Epidermal melanocyte (primary cell): Measurements from ENCODE around the gene SHISA6.
"Not testable (repeated sequence)": the region's sequence is repeated elsewhere in the genome, so short reads cannot be mapped to it uniquely, and the experiment has no call there.

Source experiments
- DNase-seq: peaks from one replicate; pipeline ENCODE4 v3.0.0; 2011; ENCODE audit warnings: low spot score; ENCODE audit not compliant: insufficient read length

The SHISA6 gene

DNA sequence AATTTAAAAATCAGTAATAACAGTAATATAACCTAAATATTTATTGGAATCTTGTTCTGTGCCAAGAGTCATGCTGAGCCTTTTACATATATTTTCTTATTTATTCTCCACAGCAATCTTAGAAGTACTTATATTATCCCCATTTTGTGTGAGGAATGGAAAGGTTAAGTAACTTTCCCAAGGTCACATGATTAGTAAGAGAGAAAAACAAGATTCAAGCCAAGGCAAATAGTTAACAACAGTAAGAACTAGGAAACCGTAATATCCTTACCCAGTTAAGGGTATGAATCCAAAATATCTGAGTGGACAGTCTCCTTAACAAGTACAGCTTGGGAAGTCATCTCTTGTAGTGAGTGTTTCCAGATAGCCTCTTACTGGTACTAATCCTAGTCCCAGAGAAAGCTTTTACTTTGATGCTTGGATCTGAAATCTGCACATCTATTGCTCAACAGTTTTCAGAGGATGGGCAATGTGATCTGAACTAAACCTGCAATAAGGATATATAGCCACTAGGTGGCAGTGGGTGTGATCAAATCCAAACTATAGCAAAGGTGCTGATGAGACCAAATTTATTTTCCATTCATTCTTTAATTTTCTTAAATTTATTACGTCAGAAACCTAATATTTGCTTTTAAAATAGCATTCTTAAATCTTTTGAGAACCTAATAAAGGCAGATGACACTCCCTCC, 23.3 kb downstream of the SHISA6 start:
- DNase-seq = no peak

DNA sequence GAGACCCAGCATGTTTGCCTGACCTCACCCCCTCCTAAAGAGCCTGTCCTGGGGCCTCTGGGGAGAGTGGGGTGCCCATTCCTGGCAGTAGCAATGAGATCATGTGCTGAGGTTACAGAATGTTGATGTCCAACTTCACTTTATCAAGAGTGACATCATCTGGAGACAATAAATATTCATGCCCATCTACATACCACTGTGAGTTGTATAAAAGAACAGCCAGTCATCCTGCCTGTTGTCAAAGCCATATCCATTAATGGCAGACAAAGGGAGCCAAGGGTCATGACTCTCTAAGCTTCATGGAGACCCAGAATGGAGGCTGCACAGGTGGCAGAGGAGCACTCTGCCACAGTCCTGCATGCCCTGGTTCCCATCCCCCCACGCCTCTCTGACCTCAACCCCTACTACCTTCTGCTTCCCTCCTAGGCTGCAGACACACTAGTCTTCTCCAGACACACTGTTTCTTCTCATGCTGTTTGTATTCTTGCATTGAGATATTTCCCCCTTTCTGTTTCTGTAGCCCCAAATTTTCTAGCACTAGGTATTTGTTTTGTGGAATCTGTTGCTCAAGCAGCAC, 27.1 kb downstream of the SHISA6 start:
- DNase-seq = no peak

DNA sequence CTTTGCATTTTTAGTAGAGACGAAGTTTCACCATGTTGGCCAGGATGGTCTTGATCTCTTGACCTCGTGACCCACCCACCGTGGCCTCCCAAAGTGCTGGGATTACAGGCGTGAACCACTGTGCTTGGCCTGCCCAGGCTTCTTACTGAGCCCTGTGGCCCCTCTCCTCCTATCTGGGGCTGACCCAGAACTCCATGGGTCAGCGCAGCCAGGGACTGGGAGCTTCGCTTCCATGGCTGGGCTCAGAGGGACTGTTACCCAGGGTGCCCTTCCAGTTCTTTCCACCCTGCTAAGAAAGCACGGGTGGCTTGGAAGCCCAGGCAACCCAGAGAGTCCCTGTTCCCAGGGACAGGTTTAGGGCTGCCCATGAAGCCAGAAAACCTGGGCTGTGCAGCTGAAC, 28.2 kb downstream of the SHISA6 start:
- DNase-seq = no peak

DNA sequence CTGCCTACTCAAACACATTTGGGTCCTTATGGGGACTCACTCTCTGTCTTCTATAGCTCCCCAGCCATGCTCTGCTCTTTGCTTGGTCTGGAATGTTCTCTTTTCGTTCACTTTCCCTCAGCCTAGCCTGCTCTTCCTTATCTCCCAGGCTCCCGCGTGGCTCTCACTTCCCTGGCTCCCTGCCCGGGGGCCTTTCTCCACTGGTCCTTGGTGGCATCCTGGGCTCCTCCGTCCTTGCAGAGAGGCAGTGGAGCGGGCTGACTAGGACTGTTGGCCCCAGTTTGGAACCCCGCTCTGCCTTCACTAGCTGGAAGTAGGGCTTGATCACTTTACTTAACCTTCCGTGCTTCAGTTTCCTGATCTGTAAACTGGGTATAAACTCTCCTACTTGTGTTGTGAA, 31.2 kb downstream of the SHISA6 start:
- DNase-seq = no peak

DNA sequence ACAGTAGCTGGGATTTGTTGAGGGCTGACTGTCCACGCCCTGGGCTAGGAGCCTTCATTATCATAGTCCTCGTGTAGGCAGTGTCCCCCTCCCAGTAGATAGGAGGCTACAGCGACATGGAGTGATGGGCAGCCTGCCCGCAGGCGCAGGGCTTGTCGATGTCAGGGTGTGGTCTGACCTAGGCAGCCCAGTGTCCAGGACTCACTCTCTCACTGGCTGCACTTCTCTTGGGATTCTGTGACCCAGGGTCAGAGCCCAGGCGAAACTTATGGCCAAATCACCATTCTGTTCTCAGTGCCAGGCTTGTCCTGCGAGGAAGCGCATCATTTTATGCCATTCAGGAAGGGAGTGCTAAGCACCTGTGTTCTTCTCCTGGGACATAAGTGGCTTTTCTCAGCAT, 32.6 kb downstream of the SHISA6 start:
- no peak for DNase-seq

DNA sequence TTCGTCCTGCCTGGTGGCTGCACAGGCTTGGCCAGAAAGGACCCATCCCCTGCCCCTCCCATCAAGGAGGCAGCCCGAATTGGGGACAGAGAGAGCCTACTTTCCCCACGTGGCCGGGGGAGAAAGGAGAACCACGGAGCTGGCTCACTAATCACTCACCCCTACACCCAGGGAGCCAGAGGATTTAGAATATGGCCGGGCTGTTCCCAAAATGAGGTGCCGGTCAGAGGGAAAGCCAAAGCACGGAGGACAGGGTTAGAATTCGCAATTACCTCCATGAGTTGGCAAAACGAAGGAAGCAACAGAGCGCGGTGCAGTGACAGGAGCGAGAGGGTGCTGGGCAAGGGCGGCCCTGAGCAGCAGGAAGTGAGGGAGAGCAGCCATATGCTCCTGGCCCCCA, 33.1 kb downstream of the SHISA6 start:
- DNase-seq = no peak

DNA sequence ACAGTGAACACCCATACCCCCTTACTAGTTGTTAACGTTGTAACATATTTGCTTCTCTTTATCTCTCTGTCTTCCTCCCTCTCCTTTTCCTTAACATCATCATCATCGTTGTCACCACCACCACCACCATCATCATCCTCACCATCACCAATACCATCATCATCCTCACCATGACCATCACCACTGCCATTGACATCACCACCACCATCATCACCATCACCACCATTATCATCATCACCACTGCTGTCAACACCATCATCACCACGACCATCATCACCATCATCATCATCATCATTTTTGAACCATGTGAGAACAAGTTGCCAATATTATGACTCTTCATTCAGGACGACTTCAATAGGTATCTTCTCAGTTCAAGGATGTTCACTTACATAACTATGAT, 35.5 kb downstream of the SHISA6 start:
- DNase-seq = no peak

DNA sequence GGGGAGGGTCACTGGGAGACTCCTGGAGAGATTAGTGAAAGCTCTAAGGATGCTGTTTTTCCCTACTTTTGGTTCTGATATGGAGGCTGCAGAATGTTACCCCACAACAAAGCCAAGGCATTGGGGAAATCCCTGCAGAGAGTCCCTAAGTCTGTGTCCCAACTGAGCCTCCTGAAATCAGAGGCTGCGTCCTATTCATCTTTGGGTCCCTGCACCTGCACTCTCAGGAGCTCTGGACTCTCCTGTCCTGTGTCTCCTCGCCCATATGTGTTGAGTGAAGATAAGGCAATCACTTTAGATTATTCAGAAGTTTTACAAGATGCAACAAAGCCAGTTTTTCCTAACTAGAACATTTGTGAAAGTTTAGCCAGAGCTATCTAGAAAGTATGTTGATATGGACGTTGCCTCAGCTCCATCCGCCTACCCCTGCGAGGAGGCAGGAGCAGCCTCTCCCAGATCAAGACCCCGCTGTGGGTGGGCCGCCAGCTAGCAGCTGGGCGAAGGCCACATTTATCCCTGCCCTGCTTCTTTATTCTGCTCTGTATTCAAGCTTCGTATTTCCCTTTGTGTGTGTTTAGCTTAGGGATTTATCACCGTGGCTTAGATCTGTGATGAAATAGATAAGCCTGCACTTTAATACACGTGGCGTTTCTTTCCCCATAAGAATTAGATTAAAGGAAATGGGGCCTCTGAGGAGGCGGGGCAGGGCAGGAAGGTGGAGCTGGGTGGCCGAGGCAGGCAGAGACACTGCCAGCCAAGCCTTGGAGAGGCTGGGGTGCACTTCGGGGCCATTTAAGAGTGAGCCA, 37.4 kb downstream of the SHISA6 start:
- DNase-seq = no peak

DNA sequence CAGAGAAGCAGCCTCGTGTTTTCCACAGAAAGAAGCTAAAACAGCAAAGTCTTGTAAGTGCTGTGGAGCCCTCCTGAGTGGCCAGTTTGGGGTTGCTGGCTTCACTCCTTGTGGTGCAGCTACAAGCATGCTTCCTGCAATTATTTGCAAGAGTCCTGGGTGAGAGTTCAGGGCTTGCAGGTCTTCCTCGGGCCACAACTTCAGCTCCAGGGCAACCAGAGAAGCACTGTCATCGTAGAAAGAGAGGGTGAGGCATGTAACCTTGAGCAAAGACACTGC, 37.9 kb downstream of the SHISA6 start:
- no peak for DNase-seq

DNA sequence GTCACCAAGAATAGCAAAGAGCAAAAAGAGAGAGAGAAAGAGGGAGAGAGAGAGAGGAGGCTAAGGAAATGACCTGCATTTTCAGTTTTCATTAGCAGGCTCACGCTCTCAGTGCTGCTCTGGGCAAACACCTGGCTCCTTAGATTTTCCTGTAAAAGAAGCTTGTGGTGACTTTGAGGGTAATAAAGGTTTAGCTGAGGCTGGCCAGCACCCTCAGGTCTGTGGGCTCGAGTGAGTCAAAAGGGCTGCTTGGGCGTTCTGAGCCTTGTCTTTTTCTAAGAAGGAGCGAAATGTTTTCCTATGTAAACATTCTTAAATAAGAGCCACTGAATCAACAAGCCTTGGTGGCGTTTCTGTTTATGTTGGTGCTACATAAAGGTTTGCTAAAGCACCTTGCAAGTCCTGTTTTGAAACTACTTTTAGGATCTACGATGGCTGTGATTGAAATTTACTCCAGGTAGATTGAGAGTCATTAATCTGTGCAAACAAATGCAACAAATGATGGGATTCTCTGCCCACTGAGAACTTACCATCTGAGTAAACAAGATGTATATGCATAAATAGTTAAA, 38.8 kb downstream of the SHISA6 start:
- DNase-seq = no peak

DNA sequence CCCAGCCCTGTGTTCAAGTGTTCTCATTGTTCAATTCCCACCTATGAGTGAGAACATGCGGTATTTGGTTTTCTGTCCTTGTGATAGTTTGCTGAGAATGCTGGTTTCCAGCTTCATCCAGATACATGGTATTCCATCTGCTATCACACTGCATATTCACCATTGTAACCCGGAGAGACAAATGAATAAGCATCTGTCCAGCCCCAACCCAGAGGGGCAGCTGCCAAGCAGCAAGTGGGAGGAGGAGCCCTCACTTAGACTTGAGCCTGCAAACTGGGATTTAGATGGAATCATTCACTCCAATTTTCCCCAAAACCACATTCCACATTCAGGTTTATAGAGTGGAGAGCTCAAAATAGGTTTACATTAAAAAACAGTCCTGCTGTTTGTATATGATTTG, 41.6 kb downstream of the SHISA6 start:
- no peak for DNase-seq

DNA sequence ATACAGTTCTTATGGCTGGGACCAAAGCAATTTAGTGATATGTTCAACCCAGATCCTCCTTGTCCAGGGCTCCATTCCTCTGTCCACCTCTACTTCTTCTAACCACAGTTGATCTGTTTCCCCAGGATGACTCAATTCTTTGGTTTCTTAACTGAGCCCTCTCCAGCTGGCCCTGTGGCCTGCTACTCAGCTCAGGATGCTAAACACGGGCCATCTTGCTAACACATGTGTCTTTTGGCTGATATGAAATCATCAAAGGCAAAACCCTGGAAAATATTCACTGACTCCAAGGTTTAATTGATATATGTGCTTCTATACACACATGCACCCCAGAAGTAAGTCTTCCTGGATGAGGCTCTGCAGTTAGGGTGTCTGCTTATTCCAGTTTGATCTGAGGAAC, 43.8 kb downstream of the SHISA6 start:
- DNase-seq = no peak

DNA sequence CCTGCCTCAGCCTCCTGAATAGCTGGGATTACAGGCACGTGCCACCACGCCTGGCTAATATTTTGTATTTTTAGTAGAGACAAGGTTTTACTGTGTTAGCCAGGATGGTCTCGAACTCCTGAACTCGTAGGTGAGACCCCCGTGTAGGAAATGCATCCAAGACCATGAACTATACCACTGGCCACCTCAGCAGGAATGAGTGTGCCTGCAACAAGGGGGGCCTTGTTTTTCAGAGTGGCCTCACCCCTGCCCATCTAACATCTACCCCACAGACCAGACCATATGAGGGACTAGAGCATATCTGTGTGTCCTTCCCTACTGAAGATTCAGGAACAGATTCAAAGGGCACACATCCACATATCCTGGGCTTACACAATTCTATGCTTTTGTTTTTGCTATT, 44.9 kb downstream of the SHISA6 start:
- DNase-seq = no peak

DNA sequence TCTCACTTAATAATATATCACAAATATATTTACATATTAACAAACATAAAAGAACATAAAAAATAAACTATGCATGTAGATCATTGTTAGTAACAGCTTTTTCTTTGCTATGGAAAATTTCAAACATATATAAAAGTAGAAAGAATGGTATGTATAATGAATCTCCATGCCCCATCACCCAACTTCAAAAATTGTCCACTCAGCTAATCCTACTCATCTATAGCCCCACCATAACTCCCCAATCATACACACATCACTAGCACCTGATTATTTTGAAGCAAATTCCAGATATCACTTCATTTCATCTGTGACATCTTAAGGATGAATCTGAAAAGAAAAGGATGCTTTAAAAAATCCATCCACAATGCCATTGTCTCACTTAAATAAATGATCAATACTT, 46.8 kb downstream of the SHISA6 start:
- DNase-seq = no peak

DNA sequence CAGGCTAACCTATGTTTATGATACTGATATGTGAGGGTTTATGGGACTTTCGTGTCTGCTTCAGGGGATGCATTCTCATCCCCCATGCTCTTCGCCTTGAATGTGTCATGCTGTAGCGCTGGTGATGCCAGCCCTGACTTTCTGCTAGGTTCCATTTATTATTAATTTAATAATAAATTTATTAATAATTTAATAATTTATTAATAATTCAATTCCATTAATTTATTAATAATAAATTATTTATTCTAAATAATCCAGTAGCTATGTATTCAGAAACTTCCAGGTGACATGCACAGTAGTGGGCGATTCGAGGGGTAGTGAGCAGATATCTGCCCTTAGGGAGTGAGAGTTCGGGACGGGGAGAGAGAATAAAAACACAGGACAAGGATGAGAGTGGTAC, 49.8 kb downstream of the SHISA6 start:
- DNase-seq = no peak

DNA sequence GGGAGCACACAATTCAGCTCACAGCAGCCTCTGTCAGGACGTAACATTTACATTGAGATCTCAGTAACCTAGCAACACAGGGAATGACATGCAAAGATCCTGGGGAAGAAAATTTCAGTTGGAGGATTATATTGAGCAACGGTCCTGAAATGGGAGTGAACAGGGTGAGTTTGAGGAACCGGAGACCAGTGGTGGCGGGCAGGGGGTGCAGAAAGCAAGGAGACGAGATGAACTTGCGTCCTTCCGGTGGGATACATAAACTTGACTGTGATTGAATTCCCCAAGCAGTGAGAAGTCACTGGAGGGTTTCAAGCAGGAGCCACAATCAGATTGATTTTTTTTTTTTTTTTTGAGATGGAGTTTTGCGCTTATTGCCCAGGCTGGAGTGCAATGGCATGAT, 51.5 kb downstream of the SHISA6 start:
- no peak for DNase-seq

DNA sequence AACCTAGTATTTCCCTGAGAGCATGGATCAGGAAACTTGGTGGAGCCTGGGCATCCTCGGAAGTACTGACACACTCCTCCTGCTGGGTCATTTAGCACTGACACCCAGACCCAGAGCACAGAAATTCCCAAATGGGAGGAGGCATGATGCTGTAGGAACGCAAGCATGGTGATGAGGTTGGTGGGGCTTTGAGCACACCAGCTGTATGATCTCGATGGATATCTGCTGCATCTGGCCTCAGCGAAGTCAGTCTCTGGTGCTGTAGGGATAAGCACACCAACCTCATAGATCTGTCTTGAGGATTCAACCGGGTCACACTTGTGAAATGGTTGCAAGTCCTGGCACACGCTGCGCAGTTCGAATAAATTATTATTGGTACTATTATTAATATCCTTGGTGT, 52.5 kb downstream of the SHISA6 start:
- DNase-seq = no peak

DNA sequence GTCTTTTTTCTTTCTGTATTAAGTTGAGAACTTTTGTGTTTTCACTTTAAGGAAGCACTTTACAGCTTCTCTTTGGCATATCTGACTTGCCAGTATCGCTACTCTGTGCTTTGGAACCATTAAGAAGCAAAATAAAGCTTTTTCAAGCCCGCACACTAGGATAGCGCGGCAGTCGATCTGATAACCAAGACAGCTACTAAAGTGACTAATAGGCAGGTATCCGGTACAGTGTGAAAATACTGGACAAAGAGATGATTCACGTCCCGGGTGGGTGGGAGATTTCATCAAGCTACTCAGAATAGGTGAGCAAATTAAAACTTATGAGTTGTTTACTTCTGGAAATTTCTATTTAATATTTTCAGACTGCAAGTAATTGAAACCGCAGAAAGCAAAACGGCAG, 53.8 kb downstream of the SHISA6 start:
- no peak for DNase-seq

DNA sequence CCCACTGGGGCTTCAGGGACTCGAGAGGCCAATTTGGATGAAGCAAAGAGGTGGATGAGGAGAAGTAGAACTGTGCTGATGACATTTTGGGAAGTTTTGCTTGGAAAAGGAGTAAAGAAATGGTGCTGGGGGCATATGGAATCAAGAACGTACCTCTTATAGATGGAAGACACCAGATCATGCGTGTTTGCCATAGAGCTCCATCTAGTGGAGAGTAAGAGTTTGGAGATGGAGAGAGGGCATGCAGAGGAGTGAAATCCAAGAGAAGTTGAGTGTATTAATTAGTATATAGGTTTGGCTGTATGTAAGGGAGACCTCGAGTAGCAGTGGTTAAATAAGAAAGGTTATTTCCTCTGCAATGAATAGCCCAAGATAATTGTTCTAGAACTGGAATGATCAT, 56.0 kb downstream of the SHISA6 start:
- DNase-seq = no peak

DNA sequence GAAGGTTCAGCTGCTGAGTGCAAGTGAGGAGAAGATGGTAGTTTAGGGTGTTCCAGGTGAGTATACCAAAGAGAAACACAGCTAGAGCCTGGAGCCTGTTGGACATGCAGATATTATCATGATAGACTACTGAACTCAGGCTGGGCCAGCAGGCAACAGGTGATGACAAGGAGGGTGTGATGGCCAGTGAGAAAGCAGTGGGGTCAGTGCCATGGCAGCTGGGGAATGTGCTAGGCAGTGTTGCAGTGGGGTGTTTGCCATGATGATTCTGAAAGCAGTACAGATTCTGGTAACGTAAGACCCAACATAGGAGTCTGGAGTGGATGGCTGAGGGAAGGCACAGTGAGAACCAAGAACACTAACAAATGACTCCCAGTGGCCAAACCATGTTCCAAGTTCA, 57.4 kb downstream of the SHISA6 start:
- no peak for DNase-seq

DNA sequence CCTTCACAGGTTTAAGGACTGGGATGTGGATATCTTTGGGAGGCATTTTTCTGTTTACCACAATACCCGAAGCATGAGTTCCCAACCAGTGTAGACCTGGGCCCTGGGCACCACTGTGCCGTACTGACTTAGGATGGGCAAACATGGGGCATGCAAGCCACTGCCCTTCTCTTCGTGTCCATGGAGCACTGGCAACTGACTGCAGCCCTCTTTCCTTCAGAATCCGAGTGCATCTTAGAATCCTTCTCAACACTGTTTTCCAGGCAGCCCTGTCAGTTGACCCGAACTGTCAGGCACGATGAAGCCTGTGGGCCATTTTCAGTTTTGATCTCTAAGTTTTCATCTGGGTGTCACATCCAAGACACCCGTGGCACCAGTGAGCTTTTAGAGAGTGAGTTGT, 59.2 kb downstream of the SHISA6 start:
- no peak for DNase-seq

DNA sequence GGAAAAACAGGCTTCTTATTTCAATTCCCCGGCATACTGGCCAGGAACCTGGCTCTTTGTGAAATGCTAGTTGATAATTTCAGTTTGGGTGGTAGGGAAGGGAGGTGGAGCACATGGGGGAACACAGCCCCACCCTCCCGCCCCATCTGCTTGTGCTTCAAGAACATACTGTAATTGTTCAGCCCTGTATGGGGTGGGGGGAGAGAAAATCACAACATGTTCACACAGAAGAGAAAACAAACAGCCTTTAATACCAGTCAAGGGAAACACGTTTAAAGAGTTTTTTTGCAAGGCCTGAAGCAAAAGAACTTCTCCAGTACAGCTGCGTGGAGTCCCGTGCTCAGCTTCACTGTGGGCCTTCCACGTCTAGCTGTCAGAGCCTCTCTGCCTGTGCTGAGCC, 59.7 kb downstream of the SHISA6 start:
- DNase-seq = no peak

DNA sequence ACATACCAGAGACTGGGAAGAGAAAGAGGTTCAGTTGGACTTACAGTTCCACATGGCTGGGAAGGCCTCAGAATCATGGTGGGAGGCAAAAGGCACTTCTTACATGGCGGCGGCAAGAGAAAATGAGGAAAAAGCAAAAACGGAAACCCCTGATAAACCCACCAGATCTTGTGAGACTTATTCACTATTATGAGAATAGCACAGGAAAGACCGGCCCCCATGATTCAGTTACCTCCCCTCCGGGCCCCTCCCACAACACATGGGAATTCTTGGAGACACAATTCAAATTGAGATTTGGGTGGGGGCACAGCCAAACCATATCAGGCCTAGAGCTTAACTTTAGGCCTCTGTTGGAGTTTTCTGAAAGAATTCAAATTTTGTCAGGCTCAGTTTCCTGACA, 60.9 kb downstream of the SHISA6 start:
- DNase-seq = not testable (repeated sequence)
